ENCODE results near the gene ZBTB17.

DNA sequence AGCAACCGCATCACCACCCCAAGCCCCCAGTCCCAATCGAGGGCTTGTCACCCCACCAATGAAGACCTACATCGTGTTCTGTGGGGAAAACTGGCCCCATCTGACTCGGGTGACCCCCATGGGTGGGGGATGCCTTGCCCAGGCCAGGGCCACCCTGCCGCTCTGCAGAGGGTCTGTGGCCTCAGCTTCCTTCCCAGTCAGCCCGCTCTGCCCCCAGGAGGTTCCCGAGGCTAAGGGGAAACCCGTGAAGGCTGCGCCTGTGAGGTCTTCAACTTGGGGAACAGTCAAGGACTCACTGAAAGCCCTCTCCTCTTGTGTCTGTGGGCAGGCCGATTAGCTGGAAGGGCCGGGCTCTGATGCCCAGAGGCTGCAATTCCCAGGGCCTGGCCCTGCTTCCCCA is 30.1 kb upstream of the ZBTB17 start:
- TF ChIP-seq SMC3 (IDR thresholded peaks at IDR 0.05; ENCODE audit: low read depth, low read length) (no peak), POLR2A (IDR thresholded peaks at IDR 0.05; ENCODE audit: low read depth, low read length) (no peak)
- TF ChIP-seq, protein P1, sequence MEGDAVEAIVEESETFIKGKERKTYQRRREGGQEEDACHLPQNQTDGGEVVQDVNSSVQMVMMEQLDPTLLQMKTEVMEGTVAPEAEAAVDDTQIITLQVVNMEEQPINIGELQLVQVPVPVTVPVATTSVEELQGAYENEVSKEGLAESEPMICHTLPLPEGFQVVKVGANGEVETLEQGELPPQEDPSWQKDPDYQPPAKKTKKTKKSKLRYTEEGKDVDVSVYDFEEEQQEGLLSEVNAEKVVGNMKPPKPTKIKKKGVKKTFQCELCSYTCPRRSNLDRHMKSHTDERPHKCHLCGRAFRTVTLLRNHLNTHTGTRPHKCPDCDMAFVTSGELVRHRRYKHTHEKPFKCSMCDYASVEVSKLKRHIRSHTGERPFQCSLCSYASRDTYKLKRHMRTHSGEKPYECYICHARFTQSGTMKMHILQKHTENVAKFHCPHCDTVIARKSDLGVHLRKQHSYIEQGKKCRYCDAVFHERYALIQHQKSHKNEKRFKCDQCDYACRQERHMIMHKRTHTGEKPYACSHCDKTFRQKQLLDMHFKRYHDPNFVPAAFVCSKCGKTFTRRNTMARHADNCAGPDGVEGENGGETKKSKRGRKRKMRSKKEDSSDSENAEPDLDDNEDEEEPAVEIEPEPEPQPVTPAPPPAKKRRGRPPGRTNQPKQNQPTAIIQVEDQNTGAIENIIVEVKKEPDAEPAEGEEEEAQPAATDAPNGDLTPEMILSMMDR (conservative IDR thresholded peaks at IDR 0.05; ENCODE audit: low read depth, low read length): no peak
